ENCODE results near the gene GFER. TPM values are rescaled to one million over a fixed set of nuclear protein-coding genes. Genes with fewer than 3 reads are reported as not detected.

The GFER gene
- total RNA-seq, 4 donors from 2014 or later: 9.7 to 14.4 (median 11.6) TPM

GRCh38 chr16:2019921-2020831 is 36.2 kb downstream of the GFER start:
- no peak for DNase-seq (ENCODE audit: low spot score in 2 of 2)
- 0 to 2% methylated on average over 35 to 51 of the region's 96 CpGs for WGBS, 2 donors
- H3K4me3 ChIP-seq (ENCODE audit: low read depth, poor library complexity, severe bottlenecking): no peak overlapping the region
- intact Hi-C loops (cut with DNase I; ENCODE audit: low total_unique reads): loop anchor here (5.0 kb wide), 1 partner anchor 122 kb away; no protein-coding TSS in a partner anchor
- TF ChIP-seq POLR2A (IDR thresholded peaks at IDR 0.05) (no peak), CTCF (IDR thresholded peaks at IDR 0.05) (no peak)

DNA sequence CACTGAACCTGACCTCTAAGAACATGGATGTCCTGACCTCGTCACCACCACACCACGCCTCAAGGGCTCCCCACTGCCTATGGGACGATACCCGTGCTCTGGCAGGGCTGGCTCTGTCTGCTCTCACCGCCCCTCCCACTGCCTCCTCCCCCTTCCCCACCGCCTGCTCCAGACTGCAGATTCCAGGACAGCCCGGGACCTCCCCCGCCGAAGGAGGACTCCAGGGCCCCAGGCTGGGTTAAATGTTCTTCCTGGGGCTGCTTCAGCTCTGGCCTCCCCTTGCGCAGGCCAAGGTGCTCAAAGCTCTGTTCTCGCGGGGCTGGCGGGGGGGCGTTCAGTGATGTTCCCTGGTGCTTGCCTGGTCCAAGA is 38.7 kb downstream of the GFER start:
- intact Hi-C loops (cut with DNase I; ENCODE audit: low total_unique reads): loop anchor here (5.0 kb wide), 1 partner anchor 120 kb away; no protein-coding TSS in a partner anchor
- WGBS, 2 donors: 2% methylated on average over 5 to 14 of the region's 14 CpGs
- H3K4me3 ChIP-seq (ENCODE audit: low read depth, poor library complexity, severe bottlenecking): no peak overlapping the region
- TF ChIP-seq POLR2A (IDR thresholded peaks at IDR 0.05) (no peak), CTCF (IDR thresholded peaks at IDR 0.05) (no peak)
- DNase-seq (ENCODE audit: low spot score in 2 of 2): no peak

DNA sequence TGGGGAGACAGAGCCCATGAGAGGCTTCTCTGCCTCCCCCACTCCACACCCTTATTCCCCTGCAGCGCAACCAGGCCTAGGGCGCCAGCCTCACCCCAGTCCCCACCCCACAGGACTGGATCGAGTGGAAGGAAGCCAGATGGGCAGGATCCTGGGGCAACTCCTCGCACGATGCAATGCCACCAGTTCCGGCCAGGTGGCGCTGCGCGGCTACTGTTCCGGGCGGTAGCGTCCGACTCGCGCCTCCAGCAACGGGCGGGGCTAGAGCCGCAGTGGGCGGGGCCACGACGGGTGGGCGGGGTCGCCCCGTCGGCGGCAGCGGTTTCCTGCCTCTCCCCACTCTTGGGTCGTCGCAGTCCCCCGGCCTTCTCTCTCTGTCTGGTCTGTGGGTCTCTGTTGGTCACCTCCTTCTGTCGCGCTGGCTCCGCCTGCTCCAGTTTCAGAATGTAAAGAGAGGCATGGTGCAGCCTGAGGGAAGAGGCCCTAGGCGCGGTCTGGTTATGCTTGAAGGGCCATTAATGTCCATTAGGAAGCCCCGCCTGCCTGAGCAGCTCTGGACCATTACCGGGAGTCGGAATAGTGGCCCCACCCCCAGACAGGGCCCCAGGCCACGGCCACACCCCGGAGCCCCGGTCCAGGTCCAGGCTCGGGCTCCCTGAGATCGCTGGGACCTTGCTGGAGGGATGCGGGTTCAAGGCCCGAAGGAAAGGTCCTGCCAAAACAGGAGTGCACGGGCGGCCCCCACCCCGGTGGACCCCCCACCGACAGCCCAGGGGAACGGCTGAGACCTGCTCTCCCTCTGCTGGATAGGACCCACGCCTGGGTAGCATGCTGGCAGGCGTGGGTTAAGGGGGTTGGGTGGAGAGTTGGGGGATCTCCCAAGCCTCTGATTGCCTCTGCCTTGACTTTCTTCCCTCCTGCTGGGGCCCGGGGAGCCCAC is 39.4 kb downstream of the GFER start:
- intact Hi-C loops (cut with DNase I; ENCODE audit: low total_unique reads): loop anchor here (5.0 kb wide), 1 partner anchor 119 kb away; no protein-coding TSS in a partner anchor
- no peak overlapping the region for H3K4me3 ChIP-seq (ENCODE audit: low read depth, poor library complexity, severe bottlenecking)
- TF ChIP-seq CTCF (IDR thresholded peaks at IDR 0.05): peak in 1 of 3 donors; percentile 93
- TF ChIP-seq POLR2A (IDR thresholded peaks at IDR 0.05): no peak
- 11 to 16% methylated on average over 28 to 52 of the region's 53 CpGs for whole genome bisulfite sequencing, 2 donors
- peak; percentile 88 to 98 for DNase-seq (ENCODE audit: low spot score in 2 of 2)

DNA sequence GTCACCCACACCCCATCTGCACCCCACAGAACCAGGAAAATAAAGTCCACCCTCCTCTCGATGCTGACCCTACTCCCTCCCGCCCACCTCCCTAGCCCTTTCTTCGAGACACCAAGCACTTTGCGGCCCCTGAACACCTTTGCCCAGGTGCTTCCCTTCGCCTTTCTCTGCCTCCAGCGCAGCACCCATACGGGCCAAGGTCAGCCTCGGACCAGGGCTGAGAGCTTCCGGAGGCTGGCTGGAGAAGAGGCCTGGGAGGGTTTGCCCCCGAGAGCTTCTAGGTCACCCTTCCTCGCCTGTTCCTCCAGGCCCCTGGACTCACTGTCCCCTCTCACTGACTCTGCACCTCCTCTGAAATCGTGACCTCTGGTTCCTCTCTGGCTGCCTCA is 40.0 kb downstream of the GFER start:
- no peak overlapping the region for H3K4me3 ChIP-seq (ENCODE audit: low read depth, poor library complexity, severe bottlenecking)
- no peak for TF ChIP-seq POLR2A (IDR thresholded peaks at IDR 0.05)
- no peak for TF ChIP-seq CTCF (IDR thresholded peaks at IDR 0.05)
- intact Hi-C loops (cut with DNase I; ENCODE audit: low total_unique reads): loop anchor here (5.0 kb wide), 1 partner anchor 118 kb away; no protein-coding TSS in a partner anchor
- no peak for DNase-seq (ENCODE audit: low spot score in 2 of 2)
- WGBS, 2 donors: 83 to 92% methylated on average over 12 of the region's 12 CpGs

GRCh38 chr16:2025251-2025650 is 41.3 kb downstream of the GFER start:
- intact Hi-C loops (cut with DNase I; ENCODE audit: low total_unique reads): no loop called here
- DNase-seq (ENCODE audit: low spot score in 2 of 2): no peak
- TF ChIP-seq POLR2A (IDR thresholded peaks at IDR 0.05): no peak
- no peak for TF ChIP-seq CTCF (IDR thresholded peaks at IDR 0.05)
- no peak overlapping the region for H3K4me3 ChIP-seq (ENCODE audit: low read depth, poor library complexity, severe bottlenecking)
- WGBS, 2 donors: 95% methylated on average over 13 to 14 of the region's 14 CpGs
